HG03469 (cell line): ENCODE data around the gene PLB1.

ENCODE experiments used
- ATAC-seq: cut with Tn5 transposase; IDR thresholded peaks from one replicate; pipeline ENCODE4 v1.9.1; 2021; ENCODE audit warnings: mild to moderate bottlenecking, moderate library complexity, moderate number of reproducible peaks; ENCODE audit not compliant: unreplicated experiment

The PLB1 gene

GRCh38 chr2:28623582-28624405, 127.9 kb downstream of the PLB1 start:
- ATAC-seq = no peak

GRCh38 chr2:28624436-28624792, 128.6 kb downstream of the PLB1 start:
- no peak for ATAC-seq

DNA sequence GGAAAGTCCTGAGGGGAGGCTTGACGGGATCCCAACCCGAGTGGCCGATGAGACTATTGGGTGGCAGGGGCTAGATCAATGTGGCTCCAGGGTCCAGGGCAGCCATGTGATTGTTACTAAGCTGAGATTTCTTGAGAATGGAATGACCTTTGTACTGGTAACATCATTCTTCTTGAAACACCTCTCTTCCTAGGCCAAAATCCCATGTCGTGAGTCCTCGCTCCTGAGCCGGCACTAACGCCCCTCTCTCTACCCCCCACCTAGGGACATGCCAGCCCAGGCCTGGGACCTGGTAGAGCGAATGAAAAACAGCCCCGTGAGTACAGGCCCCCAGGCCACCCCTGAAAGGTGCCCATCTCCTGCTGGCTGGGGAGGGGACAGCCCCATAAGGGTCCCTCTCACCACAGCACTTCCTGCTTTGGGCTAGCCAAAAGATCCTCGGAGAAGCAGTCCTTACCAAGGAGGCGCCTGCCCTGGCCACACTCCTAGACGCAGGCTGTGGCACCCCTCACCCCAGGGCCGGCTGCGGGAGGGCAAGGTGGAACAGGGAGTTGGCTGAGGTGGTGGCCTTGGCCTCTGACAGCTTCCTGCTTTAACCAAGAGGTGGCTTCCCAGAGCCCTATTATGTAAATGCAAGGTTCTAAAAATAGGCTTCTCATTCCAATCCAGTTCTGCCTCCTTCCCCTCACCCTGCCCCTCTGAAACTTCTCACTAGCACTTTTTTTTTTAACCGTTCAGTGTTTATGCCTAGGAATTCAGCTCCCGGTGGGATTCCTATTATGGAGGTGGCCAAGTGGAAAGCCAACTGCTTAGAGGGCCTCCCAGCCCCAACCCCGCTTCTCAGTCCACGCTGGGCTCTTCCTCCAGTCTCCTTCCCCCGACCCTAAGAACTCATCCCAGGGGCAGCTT, 129.2 kb downstream of the PLB1 start:
- no peak for ATAC-seq

GRCh38 chr2:28626376-28626775, 130.5 kb downstream of the PLB1 start:
- no peak for ATAC-seq

- no peak for ATAC-seq
These were observed 131.1 kb downstream of the PLB1 start for GRCh38 chr2:28626891-28627421.

DNA sequence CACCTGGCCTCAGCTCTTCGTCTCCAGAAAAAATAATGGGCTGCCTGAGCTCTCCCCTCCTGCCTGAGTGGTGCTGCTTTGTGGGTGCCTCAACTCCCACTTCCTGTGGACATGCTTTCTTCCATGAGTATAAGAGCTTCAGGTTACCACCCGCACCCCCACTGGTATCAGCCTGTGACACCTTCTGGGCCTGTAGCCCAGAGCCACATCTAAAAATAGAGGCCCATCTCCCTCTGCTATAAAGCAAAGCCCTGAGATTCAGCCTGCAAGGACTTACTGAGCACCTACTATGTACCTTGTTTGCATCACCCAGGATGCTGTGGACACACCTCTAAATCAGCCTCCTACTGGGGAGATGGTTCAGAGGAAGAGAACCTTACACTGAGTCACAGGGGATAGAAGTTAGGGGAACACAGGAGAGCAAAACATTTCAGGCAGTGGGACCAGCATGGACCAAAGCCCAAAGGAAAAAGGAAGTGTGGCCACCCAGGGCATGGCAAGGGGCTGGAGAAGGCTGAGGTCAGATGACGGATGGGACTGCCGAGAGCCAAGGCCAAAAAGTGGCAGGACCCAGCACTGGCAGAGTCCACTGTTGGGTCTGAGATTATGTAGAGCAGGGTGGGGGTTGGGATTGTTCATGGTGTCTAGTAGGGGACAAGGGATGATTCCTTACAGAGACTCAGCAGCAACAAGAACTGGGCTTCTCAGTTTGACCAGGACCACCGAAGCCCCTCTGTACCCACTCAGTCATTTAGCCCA, 132.0 kb downstream of the PLB1 start:
- ATAC-seq = no peak

- no peak for ATAC-seq
These were observed 132.6 kb downstream of the PLB1 start for GRCh38 chr2:28628506-28628905.

DNA sequence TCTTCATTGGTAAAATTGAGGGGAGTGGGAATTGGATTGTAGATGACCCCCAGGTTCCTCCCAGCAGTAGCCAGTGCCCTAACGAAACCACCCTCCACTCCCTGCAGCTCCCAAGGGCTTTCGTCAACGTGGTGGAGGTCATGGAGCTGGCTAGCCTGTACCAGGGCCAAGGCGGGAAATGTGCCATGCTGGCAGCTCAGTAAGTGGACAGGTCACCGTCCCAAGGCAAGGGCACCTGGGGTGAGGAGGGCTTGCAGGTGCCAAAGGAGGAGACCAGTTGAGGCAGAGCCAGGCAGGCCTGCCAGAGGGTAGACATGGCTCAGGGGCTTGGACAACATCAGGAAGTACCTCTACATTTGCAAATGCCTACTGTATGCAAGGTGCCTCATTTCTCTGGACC, 133.1 kb downstream of the PLB1 start:
- ATAC-seq = no peak

DNA sequence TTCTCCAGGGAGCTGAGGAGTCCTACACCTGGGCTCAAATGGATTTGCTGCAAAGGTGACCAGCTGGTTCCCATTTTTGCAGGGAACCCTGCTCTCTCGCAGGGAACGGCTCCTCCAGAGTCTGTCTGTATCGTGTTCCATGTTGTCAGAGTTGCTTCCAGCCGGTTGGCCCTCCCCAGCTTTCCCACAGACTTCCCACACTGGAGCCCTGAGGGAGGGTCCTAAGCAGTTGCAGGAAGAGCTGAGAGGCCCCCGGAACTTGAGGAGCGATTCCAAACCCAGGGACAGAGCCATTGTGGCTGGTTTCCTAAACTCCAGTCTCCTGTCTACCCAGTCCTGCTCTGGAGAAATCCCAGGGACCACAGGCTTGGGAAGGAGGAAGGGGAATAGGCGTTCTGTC, 134.1 kb downstream of the PLB1 start:
- no peak for ATAC-seq

- ATAC-seq = no peak
These were observed 134.5 kb downstream of the PLB1 start for GRCh38 chr2:28630341-28630740.

DNA sequence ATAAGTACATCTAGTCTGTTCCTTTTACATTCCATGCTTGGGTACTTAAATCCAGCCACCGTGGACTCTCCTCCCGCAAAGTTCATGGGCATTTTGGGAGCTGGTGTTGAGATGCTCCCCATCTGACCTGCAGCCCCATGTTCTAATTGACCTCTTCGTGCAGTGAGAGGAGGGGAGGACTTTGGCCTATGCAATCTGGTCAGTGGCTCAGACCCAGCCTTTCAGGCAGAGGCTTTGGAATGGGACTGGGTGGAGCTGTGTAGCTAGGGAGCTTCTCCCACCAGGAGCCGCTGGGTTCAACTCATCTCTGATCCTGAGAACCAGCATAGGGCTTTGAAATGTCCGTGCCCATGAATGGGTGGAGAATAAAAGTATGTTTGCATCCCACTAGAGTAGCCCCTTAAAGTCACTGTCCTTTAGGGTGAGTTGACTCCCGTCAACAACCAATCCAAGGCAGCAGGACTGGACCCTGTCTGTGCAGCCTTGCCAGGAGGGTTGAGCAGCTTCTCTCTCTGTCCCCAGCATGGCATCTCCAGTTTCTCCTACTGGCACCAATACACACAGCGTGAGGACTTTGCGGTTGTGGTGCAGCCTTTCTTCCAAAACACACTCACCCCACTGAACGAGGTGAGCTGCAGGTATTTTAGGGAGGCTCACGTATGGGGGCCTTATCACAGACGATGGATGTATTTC, 135.8 kb downstream of the PLB1 start:
- ATAC-seq = no peak

DNA sequence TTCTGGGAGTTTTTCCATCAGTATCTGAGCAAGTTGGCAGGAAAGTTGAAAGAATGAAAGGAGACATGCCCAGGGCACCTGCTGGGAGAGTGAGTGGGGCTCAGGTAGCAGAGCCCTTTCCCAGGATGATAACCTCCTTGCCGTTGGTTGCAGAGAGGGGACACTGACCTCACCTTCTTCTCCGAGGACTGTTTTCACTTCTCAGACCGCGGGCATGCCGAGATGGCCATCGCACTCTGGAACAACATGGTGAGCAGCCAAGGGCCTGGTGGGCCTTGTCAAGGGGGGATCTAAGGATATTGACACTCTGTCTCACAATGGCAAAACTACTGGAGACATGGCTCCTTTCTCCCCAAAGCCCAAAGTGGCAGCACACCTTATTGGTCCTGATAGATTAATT, 136.9 kb downstream of the PLB1 start:
- ATAC-seq = no peak

DNA sequence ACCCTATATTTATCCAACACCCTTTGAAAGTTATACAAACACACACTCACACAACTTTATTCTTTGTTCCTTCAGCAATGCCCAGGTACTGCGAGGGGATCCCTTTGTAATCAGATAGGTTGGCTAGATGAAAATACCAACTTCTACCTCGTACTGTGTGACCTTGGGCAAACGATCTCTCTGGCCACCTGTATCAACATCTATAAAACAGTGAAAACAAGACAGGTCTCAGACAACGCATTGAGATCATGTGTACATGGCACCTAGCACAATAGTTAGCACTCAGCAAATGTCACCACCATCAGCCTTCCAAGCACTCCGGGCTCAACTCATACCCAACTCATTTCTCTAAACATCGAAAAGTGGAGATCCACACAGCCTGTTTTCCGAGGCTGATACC, 137.3 kb downstream of the PLB1 start:
- no peak for ATAC-seq

DNA sequence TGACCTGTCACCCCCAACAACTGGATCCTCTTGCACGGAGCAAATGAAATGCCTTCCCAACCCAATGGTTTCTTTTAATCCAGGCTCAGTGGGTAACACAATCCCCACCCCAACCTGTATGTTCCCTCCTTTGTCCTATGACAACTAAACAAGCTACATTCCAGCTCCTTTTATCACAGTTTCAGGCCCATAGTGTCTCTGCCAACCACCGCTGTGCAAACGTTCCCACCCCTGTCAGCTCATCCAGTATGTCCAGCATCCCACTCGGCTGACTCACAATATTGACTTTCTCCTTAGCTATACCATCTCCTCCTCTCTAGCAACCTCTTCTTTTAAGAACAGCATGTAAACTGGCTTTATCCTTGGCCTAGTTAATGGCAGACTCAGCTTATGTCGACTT, 137.9 kb downstream of the PLB1 start:
- no peak for ATAC-seq

DNA sequence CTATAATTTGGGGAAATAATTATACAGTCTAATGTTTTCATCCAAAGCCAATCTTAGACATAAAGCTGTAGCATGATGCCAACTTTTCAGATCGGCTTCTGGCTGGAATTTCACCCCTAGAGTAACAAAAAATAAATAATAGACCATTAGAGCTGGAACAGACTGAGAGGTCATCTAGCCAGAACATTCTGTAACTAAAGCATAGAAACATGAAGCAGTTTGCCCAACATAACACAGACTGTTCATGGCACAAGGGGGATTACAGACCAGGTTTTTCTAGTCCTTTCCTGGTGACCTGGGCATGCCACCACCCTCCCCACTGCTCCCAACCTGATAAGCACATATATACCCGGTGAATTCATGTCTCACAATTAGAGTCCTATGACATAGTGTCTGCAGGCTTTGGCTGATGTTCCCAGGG, 139.3 kb downstream of the PLB1 start:
- no peak for ATAC-seq

DNA sequence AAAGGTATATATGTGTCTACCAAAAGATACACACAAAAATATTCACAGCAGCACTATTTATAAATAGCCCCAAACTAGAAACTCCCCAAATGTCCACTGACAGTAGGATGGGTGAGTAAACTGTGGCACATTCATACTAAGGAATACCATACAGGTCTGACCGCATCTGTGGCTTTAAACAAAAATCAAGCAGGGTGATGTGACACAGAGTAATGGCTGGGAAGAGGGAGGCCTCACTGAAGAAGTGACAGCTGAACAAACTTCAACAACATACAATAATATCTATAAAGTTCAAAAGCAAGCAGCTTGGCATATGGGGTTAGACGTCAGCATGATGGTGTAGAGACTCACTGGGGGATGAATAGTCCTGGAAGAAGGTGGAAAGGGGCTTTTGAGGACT, 140.6 kb downstream of the PLB1 start:
- no peak for ATAC-seq

- no peak for ATAC-seq
These were observed 141.5 kb downstream of the PLB1 start for GRCh38 chr2:28637066-28638047.

DNA sequence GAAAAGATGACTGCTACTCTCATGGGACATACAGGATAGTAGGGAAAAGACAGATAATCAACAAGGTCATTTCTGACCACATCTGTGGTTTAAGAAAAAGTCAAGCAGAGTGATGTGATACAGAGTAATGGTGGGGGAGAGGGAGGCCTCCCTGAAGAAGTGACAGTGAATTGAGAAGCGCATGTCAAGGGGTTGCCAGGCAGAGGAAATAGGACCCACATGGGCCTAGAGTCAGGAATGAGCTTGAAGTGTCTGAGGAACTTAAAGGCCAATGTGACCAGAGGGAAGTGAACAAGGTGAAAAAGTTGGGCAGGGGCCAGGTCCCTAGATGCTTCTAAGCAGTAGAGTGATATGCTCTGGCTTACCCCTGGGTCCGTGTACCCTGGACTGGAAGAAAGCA, 142.2 kb downstream of the PLB1 start:
- no peak for ATAC-seq

GRCh38 chr2:28639092-28639691, 143.3 kb downstream of the PLB1 start:
- no peak for ATAC-seq
